NCI-H2196 (cell line): ENCODE data around the gene ARID5A.

ENCODE experiments used
- DNase-seq: peaks from one replicate; lab custom pipeline; 2025; ENCODE audit not compliant: unreplicated experiment; lab: John Stamatoyannopoulos, UW

ARID5A gene

GRCh38 chr2:96526615-96527285 lies 9.8 kb upstream of the ARID5A start:
- DNase-seq, result no peak

- DNase-seq, result no peak
Observed at GRCh38 chr2:96527286-96528005, 9.1 kb upstream of the ARID5A start.

- no peak for DNase-seq
Observed at GRCh38 chr2:96528006-96528699, 8.4 kb upstream of the ARID5A start.

- no peak for DNase-seq
Observed at GRCh38 chr2:96528700-96529375, 7.7 kb upstream of the ARID5A start.

GRCh38 chr2:96529376-96530143 lies 7.0 kb upstream of the ARID5A start:
- no peak for DNase-seq

GRCh38 chr2:96530144-96530430 lies 6.5 kb upstream of the ARID5A start:
- no peak for DNase-seq

GRCh38 chr2:96530474-96531357 lies 5.8 kb upstream of the ARID5A start:
- no peak for DNase-seq

- DNase-seq, result no peak
Observed at GRCh38 chr2:96531366-96531765, 5.2 kb upstream of the ARID5A start.

- DNase-seq, result peak; percentile 95
Observed at GRCh38 chr2:96531872-96532505, 4.6 kb upstream of the ARID5A start.

GRCh38 chr2:96532641-96533291 lies 3.8 kb upstream of the ARID5A start:
- DNase-seq, result no peak

GRCh38 chr2:96533292-96534073 lies 3.1 kb upstream of the ARID5A start:
- DNase-seq, result no peak

GRCh38 chr2:96534141-96534540 lies 2.4 kb upstream of the ARID5A start:
- DNase-seq, result no peak

- peak; percentile 47 for DNase-seq
Observed at GRCh38 chr2:96534701-96535181, 1.8 kb upstream of the ARID5A start.

GRCh38 chr2:96535331-96535730 lies 1.2 kb upstream of the ARID5A start:
- no peak for DNase-seq

GRCh38 chr2:96537066-96537733 lies 648 bp downstream of the ARID5A start:
- DNase-seq, result no peak

GRCh38 chr2:96537734-96538486 lies 1.4 kb downstream of the ARID5A start:
- no peak for DNase-seq
